Fibroblast of villous mesenchyme (primary cell): ENCODE results near the gene THPO. TPM values are rescaled to one million over a fixed set of nuclear protein-coding genes. Genes with fewer than 3 reads are reported as not detected.

Experiments
- DNase-seq: peaks from one replicate; pipeline ENCODE4 v3.0.0-alpha.2; 2010; ENCODE audit warnings: low read depth
- H3K4me3 ChIP-seq: 2 replicates; pipeline ENCODE4 v1.5.1; 2011; ENCODE audit warnings: low read depth, mild to moderate bottlenecking, low read length
- total RNA-seq: library from RNA; depleted of rRNA; stranded (reverse); fragments of >200 nt; gene quantifications from 2 replicates; pipeline ENCODE4 v1.2.3, GENCODE V29; 2012
- TF ChIP-seq, protein P1 (sequence below): IDR thresholded peaks from 2 replicates; pipeline ENCODE4 v1.5.1; 2012; ENCODE audit warnings: low read depth, mild to moderate bottlenecking, low read length; ENCODE audit not compliant: insufficient read depth

Gene THPO
- total RNA-seq, 1 donor: 0.86 TPM

DNA sequence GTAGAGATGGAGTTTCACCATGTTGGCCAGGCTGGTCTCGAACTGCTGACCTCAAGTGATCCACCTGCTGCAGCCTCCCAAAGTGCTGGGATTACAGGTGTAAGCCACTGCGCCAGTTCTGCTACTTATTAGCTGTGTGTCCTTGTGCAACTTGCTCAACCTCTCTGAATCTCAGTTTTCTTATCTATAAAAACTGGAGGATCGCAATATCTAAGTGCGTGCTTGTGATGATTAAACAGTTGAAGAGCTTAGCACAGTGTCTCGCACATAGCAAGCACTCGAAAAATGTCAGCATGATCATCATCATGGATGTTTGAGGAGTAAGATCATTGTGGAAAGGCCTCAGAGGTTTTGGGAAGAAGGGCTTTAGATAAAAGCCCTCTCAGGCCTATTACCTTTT lies 27.4 kb downstream of the THPO start:
- no peak overlapping the region for H3K4me3 ChIP-seq
- TF ChIP-seq, protein P1, sequence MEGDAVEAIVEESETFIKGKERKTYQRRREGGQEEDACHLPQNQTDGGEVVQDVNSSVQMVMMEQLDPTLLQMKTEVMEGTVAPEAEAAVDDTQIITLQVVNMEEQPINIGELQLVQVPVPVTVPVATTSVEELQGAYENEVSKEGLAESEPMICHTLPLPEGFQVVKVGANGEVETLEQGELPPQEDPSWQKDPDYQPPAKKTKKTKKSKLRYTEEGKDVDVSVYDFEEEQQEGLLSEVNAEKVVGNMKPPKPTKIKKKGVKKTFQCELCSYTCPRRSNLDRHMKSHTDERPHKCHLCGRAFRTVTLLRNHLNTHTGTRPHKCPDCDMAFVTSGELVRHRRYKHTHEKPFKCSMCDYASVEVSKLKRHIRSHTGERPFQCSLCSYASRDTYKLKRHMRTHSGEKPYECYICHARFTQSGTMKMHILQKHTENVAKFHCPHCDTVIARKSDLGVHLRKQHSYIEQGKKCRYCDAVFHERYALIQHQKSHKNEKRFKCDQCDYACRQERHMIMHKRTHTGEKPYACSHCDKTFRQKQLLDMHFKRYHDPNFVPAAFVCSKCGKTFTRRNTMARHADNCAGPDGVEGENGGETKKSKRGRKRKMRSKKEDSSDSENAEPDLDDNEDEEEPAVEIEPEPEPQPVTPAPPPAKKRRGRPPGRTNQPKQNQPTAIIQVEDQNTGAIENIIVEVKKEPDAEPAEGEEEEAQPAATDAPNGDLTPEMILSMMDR: no peak
- DNase-seq: no peak

DNA sequence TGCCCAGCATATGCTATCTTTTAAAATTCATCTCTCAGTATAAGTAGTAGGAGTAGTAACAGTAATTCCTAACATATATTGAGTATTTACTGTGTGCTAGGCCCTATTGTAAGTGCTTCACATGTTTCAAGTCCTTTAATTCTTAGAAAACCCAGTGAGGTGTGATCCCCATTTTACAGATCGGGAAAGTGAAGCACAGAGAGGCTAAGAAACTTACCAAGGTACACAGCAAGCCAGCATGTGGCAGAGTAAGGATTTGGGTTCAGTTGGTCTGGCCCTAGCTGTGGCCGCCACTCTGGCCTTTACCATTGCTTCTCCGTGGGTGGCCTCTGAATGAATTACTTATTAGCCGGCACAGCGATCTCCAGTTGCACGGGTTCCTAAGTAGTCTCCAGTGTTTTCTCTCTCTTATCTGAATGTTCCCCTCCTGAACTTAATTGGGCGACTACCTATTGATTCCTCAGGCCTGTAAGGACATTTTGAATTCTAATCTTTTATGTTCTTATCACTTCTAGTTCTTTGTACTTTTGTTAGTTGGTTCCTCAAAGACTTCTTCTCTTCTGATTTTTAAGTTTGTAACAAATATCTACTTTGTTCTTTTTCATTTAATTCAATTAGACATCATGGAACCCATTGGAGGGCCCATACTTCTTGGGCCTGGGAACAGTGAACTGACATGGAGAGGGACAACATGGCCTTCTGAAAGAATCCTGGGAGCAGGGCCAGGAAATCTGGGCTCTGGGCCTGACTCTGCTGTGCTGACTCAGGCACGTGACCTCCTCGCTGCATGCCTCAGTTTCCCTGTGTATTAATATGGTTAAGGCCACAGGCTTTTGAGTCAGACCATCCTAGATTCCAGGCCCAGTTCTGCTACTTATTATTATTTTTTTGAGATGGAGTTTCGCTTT lies 28.2 kb downstream of the THPO start:
- DNase-seq: no peak
- H3K4me3 ChIP-seq: no peak overlapping the region
- TF ChIP-seq, protein P1: no peak

DNA sequence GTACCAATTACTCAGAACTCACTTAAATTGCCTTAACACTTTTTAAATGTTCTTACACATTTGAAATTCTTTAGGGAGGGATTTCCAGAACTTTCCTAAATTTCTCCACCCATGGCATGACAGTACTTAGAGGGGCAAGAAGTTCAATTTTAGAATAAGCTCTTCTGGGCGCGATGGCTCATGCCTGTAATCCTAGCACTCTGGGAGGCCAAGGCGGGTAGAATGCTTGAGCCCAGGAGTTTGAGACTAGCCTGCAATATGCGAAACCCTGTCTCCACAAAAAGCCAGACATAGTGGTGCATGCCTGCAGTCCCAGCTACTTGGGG lies 30.0 kb downstream of the THPO start:
- H3K4me3 ChIP-seq: no peak overlapping the region
- DNase-seq: no peak
- TF ChIP-seq, protein P1: no peak

DNA sequence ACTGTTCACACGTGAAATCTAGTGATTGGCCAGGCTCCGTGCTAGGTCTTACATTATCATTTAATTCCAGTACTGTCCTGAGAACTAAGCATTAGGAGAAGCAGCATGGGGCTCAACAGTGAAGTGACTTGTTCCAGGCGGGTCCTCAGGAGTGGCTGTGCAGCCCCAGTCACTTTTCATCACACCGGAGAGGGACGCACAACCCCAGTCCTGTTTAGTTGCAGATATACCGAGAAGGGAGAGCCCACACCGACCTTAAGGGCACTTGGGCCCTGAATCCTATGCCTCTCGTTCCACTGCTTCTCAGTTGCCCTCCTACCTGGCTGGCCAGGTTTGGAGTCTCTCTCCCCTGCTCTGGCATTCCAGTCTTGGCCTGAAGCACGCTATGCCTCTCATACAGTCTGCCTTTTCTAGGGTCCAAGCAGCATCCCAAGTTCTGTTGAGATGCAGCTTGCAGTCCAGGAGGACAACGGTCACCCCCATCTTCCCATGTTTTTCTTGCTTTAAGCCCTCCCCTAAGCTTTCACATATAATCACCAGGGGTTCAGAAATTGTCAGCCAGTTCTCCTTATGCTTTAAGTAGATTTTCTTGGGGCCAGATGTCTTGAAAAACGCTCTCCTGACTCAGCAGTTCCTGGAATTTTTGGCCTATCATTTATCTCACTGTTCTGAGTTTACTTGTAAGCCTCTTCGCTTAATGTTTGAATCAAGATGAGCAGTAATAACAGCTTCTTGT lies 30.5 kb downstream of the THPO start:
- TF ChIP-seq, protein P1: no peak

DNA sequence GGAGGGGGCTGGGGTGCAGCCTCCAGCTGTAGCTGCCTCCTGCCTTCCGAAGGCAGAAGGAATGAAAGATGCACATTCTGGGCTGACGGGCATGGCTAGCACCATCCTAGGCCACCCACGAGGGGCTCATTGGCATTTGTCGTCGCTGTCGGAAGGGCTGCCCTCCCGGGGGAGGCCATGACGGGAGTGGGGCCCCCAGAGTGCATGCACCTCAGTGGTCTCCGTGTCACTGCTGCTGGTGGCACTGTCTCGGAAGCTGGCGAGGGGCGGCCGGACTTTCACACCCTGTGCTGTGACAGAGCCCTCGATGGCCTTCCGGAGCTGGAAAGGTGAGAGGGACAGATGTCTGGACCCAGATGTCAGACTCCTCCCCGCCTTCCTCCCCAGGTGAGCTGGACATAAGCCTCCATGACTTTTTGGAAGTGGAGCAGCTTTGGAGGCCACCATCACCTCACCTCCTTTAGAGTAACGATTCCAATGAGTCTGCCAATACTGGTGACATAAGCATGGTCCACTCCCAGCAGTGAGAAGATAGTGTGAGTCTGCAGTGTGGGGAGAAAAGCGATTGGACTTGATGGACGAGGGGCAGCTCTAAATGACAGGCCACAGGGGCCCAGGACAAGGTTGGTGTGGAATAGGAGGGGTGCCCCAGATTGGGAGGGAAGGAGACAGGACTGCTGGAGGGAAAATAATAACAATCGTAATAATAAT lies 31.4 kb downstream of the THPO start:
- DNase-seq: no peak
- TF ChIP-seq, protein P1: no peak
- H3K4me3 ChIP-seq: no peak overlapping the region

More for the DNA sequence above, 30.5 kb downstream of the THPO start:
- DNase-seq: peak; percentile 70
- no peak overlapping the region for H3K4me3 ChIP-seq

DNA sequence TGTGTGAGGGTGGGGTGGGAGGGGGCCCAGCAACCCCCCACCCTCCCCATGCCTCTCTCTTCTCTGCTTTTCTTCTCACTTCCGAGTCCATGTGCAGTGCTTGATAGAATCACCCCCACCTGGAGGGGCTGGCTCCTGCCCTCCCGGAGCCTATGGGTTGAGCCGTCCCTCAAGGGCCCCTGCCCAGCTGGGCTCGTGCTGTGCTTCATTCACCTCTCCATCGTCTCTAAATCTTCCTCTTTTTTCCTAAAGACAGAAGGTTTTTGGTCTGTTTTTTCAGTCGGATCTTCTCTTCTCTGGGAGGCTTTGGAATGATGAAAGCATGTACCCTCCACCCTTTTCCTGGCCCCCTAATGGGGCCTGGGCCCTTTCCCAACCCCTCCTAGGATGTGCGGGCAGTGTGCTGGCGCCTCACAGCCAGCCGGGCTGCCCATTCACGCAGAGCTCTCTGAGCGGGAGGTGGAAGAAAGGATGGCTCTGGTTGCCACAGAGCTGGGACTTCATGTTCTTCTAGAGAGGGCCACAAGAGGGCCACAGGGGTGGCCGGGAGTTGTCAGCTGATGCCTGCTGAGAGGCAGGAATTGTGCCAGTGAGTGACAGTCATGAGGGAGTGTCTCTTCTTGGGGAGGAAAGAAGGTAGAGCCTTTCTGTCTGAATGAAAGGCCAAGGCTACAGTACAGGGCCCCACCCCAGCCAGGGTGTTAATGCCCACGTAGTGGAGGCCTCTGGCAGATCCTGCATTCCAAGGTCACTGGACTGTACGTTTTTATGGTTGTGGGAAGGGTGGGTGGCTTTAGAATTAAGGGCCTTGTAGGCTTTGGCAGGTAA lies 32.5 kb downstream of the THPO start:
- TF ChIP-seq, protein P1: peak; percentile 51
- no peak overlapping the region for H3K4me3 ChIP-seq
- peak; percentile 60 for DNase-seq
